Esophagus muscularis mucosa (tissue), 4 donors: ENCODE measurements around the gene LUC7L2. TPM values are rescaled to one million over a fixed set of nuclear protein-coding genes. Genes with fewer than 3 reads are reported as not detected.

Experiments
- DNase-seq: peaks from one replicate; pipeline ENCODE4 v3.0.0-alpha.2; 2017; ENCODE audit errors: extremely low spot score
- H3K27ac ChIP-seq, 4 donors: fragments of 200-600 bp; sonication (generic); replicated peaks in 1 of 4; 1 replicate in 3 of 4; 2 replicates in 1 of 4; pipeline ENCODE4 v1.5.1; 2016 to 2019; ENCODE audit warnings: mild to moderate bottlenecking in 1 of 4
- H3K27me3 ChIP-seq, 4 donors: fragments of 200-600 bp; sonication (generic); one replicate each; pipeline versions ENCODE4 v1.5.1 to v1.6.0; 2016 to 2019
- H3K36me3 ChIP-seq, 4 donors: fragments of 200-600 bp; sonication (generic); one replicate each; pipeline ENCODE4 v1.5.1; 2016 to 2019
- H3K4me1 ChIP-seq, 4 donors: fragments of 200-600 bp; sonication (generic); one replicate each; pipeline ENCODE4 v1.5.1; 2016 to 2019
- H3K4me3 ChIP-seq, 4 donors: fragments of 200-600 bp; sonication (generic); 1 replicate in 2 of 4; 2 replicates in 2 of 4; pipeline ENCODE4 v1.5.1; 2016 to 2019; ENCODE audit warnings: mild to moderate bottlenecking in 4 of 4, moderate library complexity in 1 of 4
- H3K9me3 ChIP-seq, 4 donors: fragments of 200-600 bp; sonication (generic); 1 replicate in 3 of 4; 2 replicates in 1 of 4; pipeline ENCODE4 v1.5.1; 2016 to 2019
- CTCF ChIP-seq, 3 experiments: fragments of 200-600 bp in 2 of 3; fragments of 450-650 bp in 1 of 3; sonication (generic) in 2 of 3; IDR thresholded peaks; one replicate each; pipeline ENCODE4 v1.5.1; 2017 to 2019; ENCODE audit warnings: antibody characterized with exemption in 3 of 3, mild to moderate bottlenecking in 2 of 3, moderate library complexity in 1 of 3
- EP300 ChIP-seq: sonication (generic); formaldehyde crosslinking; IDR thresholded peaks from one replicate; pipeline ENCODE4 v1.6.1; 2017; ENCODE audit warnings: antibody characterized with exemption
- POLR2A ChIP-seq: fragments of 450-650 bp; IDR thresholded peaks from one replicate; pipeline ENCODE4 v1.6.1; 2017; ENCODE audit warnings: antibody characterized with exemption, moderate library complexity, mild to moderate bottlenecking, low read depth
- POLR2AphosphoS5 ChIP-seq, 2 donors: sonication (generic); formaldehyde crosslinking; IDR thresholded peaks; one replicate each; pipeline ENCODE4 v1.6.1; 2017; ENCODE audit warnings: antibody characterized with exemption in 2 of 2
- WGBS: methylation state at CpG from one replicate; pipeline ENCODE4 v1.1.5; 2018; 5-methylcytosine and 5-hydroxymethylcytosine counted together
- intact Hi-C: fragments of 100-400 bp; cut with DNase I; formaldehyde crosslinking; loops from one replicate; pipeline ENCODE4 v1.15.1; 2023
- total RNA-seq, 4 donors: library from RNA; depleted of rRNA; stranded (reverse); fragments of >200 nt; gene quantifications; one replicate each; pipeline versions ENCODE4 v1.1.0 to v1.2.1, GENCODE V29; 2016

LUC7L2 gene
- total RNA-seq, 4 donors from 2014 or later: 56.0 to 63.7 (median 58.3) TPM

DNA sequence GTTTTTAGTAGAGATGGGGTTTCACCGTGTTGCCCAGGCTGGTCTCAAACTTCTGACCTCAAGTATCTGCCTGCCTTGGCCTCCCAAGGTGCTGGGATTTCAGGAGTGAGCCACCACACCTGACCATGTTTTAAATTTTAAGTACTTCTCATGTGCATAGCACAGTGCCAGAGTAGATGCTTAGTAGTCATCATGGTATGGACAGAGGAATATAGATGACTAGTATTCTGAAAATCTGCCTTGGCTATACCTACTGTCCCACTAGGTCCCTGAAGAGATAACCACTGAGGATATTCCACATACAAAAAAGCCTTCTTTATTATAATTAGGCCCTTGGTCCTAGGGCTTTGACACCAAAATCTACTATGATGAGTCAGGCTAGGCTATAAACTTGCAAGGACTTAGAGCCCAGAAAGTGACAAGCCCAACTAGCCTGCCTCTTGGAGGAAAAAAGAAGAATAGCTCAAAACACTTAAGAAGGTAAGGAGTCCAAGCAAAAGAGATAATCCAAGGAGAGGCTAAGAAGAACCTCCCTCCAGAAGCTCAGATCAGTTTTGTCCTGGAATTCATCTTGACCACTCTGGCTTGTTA, 34.0 kb downstream of the LUC7L2 start:
- DNase-seq: no peak
- H3K4me3 ChIP-seq: no peak overlapping the region
- 100% methylated on average over 1 of the region's 1 CpG for WGBS
- intact Hi-C loops: no loop called here
- H3K4me1 ChIP-seq: peaks cover 0 to 31% (median 14%) of the 10 kb centered on the region in 4 donors
- no peak for TF ChIP-seq EP300
- TF ChIP-seq POLR2A: no peak
- TF ChIP-seq POLR2AphosphoS5 (IDR thresholded peaks at IDR 0.05): no peak
- no peak for TF ChIP-seq CTCF (IDR thresholded peaks at IDR 0.05)
- peaks cover 0 to 52% (median 18%) of the 10 kb centered on the region in 4 donors for H3K36me3 ChIP-seq
- no peaks in the 10 kb centered on the region for H3K9me3 ChIP-seq
- H3K27me3 ChIP-seq: no peaks in the 10 kb centered on the region
- no peak overlapping the region for H3K27ac ChIP-seq

- no peaks in the 10 kb centered on the region for H3K9me3 ChIP-seq
- DNase-seq: no peak
- H3K36me3 ChIP-seq: peaks cover 7 to 60% (median 26%) of the 10 kb centered on the region in 4 donors
- peaks cover 0 to 31% (median 14%) of the 10 kb centered on the region in 4 donors for H3K4me1 ChIP-seq
- no peak for TF ChIP-seq POLR2AphosphoS5 (IDR thresholded peaks at IDR 0.05)
- no peak for TF ChIP-seq CTCF (IDR thresholded peaks at IDR 0.05)
- no peak for TF ChIP-seq EP300
- no peak for TF ChIP-seq POLR2A
- WGBS: 83% methylated on average over 3 of the region's 3 CpGs
- H3K4me3 ChIP-seq: no peak overlapping the region
- H3K27ac ChIP-seq: no peak overlapping the region
- intact Hi-C loops: no loop called here
- no peaks in the 10 kb centered on the region for H3K27me3 ChIP-seq
These were observed 34.8 kb downstream of the LUC7L2 start for GRCh38 chr7:139394540-139394939.

- DNase-seq: no peak
- Histone ChIP-seq H3K4me3 (no peak overlapping the region), H3K9me3 (no peaks in the 10 kb centered on the region), H3K27ac (no peak overlapping the region), H3K27me3 (no peaks in the 10 kb centered on the region), H3K36me3 (peaks cover 8 to 63% (median 28%) of the 10 kb centered on the region in 4 donors), H3K4me1 (peaks cover 0 to 31% (median 14%) of the 10 kb centered on the region in 4 donors)
- WGBS: 87% methylated on average over 3 of the region's 3 CpGs
- intact Hi-C loops: no loop called here
- TF ChIP-seq POLR2A (no peak), CTCF (IDR thresholded peaks at IDR 0.05) (no peak), EP300 (no peak), POLR2AphosphoS5 (IDR thresholded peaks at IDR 0.05) (no peak)
These were observed 36.7 kb downstream of the LUC7L2 start for GRCh38 chr7:139396323-139396951.

DNA sequence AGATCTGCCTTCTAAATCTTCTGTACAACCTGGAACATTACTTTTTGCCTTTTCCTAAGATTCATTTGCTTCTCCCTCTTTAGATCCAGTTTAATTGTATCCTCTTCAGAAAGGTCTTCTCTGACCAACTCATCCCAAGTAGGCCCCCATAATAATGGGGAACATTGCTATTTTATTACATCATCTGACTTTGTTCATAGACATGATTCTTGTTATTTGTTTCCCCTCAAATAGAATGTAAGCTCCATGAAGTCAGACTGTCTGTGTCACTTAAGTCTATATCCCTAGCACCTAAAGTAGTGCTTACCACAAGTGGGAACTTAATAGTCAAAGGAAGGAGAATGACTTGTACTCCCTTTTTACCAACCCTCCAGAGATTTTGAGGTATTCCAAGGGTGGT, 37.5 kb downstream of the LUC7L2 start:
- TF ChIP-seq CTCF (IDR thresholded peaks at IDR 0.05): no peak
- TF ChIP-seq POLR2AphosphoS5 (IDR thresholded peaks at IDR 0.05): no peak
- no peak for TF ChIP-seq EP300
- TF ChIP-seq POLR2A: no peak
- H3K36me3 ChIP-seq: peaks cover 11 to 69% (median 34%) of the 10 kb centered on the region in 4 donors
- no peak for DNase-seq
- no peak overlapping the region for H3K27ac ChIP-seq
- peaks cover 0 to 31% (median 14%) of the 10 kb centered on the region in 4 donors for H3K4me1 ChIP-seq
- H3K9me3 ChIP-seq: no peaks in the 10 kb centered on the region
- H3K27me3 ChIP-seq: no peaks in the 10 kb centered on the region
- intact Hi-C loops: no loop called here
- no peak overlapping the region for H3K4me3 ChIP-seq
